HG03097 (cell line): ENCODE data around the gene GRID2.

Experiments
- ATAC-seq: cut with Tn5 transposase; IDR thresholded peaks from one replicate; pipeline ENCODE4 v1.9.1; 2021; ENCODE audit not compliant: unreplicated experiment, low FRiP score

GRID2 gene

GRCh38 chr4:93169966-93170365, 866.2 kb downstream of the GRID2 start:
- ATAC-seq, result no peak

GRCh38 chr4:93174598-93174997, 870.8 kb downstream of the GRID2 start:
- ATAC-seq, result no peak

DNA sequence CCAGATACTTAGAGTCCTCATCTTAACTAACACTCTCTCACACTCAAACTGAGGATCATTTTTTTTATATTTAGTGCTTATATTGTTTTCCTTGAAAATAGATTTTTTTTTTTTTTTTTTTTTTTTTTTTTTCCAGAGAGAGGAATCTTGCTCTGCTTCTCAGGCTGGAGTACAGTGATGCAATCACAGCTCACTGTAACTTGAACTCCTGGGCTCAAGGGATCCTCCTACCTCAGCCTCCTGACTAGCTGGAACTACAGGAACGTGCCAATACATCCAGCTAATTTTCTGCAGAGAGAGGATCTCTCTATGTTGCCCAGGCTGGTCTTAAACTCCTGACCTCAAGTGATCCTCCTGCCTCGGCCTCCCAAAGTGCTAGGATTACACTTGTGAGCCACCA, 874.5 kb downstream of the GRID2 start:
- no peak for ATAC-seq

DNA sequence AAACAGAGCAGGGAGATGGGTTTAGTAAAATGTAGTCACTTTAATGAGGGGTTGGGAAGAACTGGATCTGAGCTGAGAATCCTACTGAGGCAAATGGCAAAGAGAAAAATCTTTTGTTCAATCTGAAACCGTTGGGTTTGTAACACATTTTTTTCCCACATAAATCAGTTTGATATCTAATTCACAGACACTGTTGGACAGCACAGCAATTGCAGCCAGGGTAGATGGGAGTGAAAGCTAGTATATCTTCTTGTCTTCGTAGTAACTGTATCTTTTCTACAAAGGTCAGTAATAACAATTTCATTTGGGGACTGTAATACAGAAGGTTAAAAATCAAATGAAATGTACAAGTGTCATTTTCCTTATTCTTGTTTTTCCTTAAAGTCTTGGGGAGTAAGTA, 875.3 kb downstream of the GRID2 start:
- ATAC-seq, result no peak

GRCh38 chr4:93182722-93183121, 879.0 kb downstream of the GRID2 start:
- no peak for ATAC-seq

GRCh38 chr4:93183576-93183975, 879.8 kb downstream of the GRID2 start:
- no peak for ATAC-seq

DNA sequence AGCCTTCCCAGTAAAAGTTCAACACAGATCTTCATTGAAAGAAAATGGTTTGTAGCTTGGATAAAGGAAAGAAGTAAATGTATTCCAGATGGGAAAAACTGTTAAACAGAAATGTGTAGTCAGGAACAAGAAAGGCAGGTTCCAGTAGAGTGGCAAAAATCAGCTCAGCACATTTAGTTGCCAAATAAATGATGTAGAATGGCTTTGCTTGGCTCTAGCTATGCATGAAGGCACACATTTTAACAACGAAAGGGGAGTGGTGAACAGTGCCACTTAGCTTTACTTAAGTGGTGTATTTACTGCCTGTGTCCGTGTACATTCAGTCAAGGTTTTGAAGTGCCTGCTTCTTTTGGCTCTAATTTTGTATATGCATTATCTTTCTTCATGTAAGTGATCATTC, 880.3 kb downstream of the GRID2 start:
- ATAC-seq, result no peak

DNA sequence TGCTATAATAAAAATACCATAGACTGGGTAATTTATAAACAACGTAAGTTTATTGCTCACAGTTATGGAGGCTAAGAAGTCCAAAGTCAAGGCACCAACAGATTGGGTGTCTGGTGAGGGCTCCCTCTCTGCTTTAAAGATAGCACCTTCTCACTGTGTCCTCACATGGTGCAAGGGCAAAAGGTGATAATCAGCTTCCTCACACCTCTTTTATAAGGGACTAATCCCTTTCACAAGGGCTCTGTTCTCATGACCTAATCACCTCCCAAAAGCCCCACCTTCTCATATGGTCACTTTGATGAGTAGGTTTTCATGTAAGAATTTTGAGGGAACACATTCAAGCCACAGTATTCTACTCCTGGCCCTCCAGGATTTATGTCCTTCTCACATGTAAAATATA, 883.1 kb downstream of the GRID2 start:
- ATAC-seq, result no peak

GRCh38 chr4:93187466-93187865, 883.7 kb downstream of the GRID2 start:
- no peak for ATAC-seq

DNA sequence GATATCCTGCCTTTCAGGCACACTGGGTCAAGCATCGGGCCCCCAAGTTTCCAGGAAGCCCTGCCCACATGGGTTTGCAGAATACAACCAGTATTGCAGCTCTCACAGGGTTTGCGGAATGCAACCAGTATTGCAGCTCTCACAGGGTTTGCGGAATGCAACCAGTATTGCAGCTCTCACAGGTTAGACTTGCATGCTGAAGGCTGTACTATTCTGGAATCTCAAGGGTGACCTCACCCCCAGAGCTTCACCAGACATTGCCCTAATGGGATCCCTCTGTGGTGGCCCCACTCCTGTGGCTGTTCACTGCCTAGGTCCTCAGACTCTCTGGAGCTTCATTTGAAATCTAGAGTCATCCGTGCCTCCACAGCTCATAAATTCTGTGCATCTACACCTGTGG, 884.1 kb downstream of the GRID2 start:
- no peak for ATAC-seq

GRCh38 chr4:93199492-93199891, 895.7 kb downstream of the GRID2 start:
- no peak for ATAC-seq

DNA sequence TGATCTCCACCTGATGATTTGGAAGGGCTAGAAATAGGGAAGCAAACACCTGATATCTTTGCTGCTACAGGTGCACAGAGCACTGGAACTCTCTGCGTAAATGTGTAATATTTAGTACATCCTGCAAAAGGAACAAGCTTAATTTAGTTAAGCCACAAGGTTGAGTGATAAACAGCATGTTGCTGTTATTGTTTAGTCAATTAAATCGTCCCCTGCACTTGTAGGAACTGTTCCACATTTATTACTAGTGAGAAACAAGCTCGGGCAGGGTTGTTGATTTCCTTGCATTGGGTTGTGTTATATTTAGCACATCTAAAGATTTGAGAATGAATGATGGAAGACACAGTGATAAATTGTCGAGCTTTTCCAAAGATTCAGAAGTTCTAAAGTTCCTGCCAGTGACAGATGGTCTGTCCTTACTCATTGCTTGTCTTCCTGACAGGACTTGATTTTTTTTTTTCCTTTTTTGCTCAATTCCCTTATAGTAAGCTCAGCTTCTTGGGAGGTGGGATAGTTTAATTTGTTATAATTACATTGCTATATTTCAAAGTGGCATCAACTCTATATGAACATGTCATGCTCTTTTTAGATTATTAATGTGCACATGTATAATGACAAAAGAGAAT, 897.8 kb downstream of the GRID2 start:
- no peak for ATAC-seq

- no peak for ATAC-seq
Observed at GRCh38 chr4:93203708-93204107, 899.9 kb downstream of the GRID2 start.

- no peak for ATAC-seq
Observed at GRCh38 chr4:93212250-93212649, 908.5 kb downstream of the GRID2 start.

GRCh38 chr4:93216646-93217045, 912.9 kb downstream of the GRID2 start:
- no peak for ATAC-seq

DNA sequence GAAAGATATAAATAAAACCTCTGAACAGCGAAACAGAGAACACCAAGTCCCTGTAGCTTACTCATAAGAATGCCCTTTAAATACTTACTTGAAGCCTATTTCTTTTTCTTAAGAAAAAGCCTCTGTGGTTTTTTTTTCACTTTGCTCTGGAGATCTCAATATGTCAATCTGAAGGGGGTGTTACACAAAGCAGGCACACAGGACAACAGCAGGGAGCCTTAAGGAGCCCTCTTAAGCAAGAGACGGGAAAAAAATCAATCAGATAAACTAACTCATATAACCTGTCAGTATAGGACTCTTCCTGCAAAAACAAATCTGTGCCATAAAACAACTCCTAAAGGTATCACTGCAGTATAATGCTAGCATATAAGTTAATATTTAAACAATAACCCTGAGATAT, 913.7 kb downstream of the GRID2 start:
- no peak for ATAC-seq

- ATAC-seq, result no peak
Observed at GRCh38 chr4:93221771-93222170, 918.0 kb downstream of the GRID2 start.

- no peak for ATAC-seq
Observed at GRCh38 chr4:93228021-93228420, 924.3 kb downstream of the GRID2 start.

- no peak for ATAC-seq
Observed at GRCh38 chr4:93232883-93233282, 929.1 kb downstream of the GRID2 start.

DNA sequence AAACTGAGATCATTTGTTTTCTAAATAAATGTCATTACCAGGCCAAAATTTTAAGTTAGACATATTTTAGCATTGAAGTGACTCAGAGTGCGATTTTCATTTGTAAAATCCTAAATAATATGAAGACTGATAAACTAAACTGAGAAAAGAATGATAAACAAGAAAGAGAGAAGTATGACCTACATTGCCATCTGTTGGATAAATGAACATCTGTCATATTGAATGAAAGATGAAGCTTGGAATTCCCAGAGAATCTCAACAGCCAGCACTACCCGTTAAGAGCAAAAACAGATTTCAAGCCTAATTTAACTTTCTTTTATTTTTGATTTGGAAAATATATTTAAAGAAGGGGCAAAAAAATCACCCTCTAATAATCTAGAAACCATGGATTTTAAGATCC, 933.8 kb downstream of the GRID2 start:
- no peak for ATAC-seq

DNA sequence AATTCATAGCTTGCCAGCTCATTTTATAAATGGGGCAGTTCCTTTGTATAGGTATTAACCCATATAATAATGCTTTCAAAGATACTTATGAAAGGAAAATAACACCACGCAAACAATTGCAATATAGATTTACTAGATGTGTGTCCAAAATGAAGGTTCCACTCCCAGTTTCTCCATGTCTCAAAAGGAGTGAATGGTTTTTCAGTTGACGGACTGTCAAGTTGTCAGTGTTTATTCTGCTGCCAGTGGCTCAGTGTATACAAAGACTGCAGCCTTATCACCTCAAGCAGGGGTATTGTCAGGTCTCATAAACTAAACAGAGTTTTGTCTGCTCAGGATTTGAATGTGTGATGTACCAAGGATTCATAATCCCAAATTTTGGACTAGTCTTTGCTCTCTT, 939.5 kb downstream of the GRID2 start:
- no peak for ATAC-seq

DNA sequence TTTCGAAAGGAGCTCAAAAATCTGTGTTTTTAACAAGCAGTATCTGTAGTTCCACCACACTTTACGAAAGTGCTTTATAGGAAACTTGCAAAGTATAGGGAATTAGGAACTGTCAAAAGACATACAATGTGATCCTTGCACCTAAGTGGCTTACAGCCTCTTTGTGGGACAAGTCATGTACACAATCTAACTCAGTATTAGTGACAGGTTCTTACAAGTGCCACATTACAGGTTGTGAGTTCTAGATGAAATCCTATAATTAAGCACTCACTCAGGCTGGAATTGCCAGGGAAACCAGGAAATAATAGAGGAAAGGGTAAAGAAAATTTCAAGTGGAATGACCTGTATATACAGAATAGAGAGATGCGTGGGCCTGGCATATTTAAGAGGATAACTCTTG, 957.4 kb downstream of the GRID2 start:
- ATAC-seq, result no peak

DNA sequence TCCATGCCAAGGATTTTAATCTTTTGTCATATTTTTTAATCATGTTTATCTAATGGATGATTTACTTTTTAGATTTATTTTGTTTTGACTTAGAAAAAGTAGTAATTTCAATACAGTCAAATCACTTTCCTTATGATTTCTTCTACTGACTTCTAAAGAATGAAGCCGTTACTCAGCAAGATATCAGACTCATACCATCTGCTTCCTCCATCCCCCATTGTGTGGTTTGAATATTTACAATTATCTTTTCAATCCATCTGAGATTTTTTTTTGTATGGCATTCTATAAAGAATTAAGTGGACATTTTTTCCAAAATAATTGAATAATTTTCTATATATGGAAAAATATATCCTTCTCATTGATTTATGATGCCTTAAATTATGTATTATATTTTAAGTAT, 959.4 kb downstream of the GRID2 start:
- ATAC-seq, result no peak
